Naive B cell (primary cell): ENCODE data around the gene TCF21. TPM values are rescaled to one million over a fixed set of nuclear protein-coding genes. Genes with fewer than 3 reads are reported as not detected.

ENCODE experiments used
- ATAC-seq, 2 donors: fragments of 150-1000 bp; cut with Tn5 transposase; 2 replicates each; pipeline ENCODE4 v1.10.0; 2021; ENCODE audit warnings: low read depth in 2 of 2, mild to moderate bottlenecking in 2 of 2, moderate library complexity in 2 of 2
- DNase-seq: peaks from one replicate; pipeline ENCODE4 v3.0.0; 2022
- H3K27ac Mint-ChIP-seq, 6 donors: one replicate each; pipeline ENCODE4 v1.8.0; 2020 to 2022; ENCODE audit warnings: mild to moderate bottlenecking in 6 of 6, mixed read lengths in 6 of 6, moderate library complexity in 5 of 6, inconsistent platforms in 2 of 6
- H3K27me3 Mint-ChIP-seq, 3 donors: one replicate each; pipeline ENCODE4 v1.8.0; 2021 to 2022; ENCODE audit warnings: mixed read lengths in 3 of 3, mild to moderate bottlenecking in 1 of 3
- H3K36me3 Mint-ChIP-seq, 2 donors: one replicate each; pipeline ENCODE4 v1.8.0; 2020 to 2022; ENCODE audit warnings: mixed read lengths in 2 of 2, inconsistent platforms in 1 of 2, mild to moderate bottlenecking in 1 of 2
- H3K4me1 Mint-ChIP-seq, 3 donors: one replicate each; pipeline ENCODE4 v1.8.0; 2020 to 2022; ENCODE audit warnings: mixed read lengths in 3 of 3, inconsistent platforms in 1 of 3, mild to moderate bottlenecking in 1 of 3, moderate library complexity in 1 of 3
- H3K4me3 Mint-ChIP-seq, 8 donors: one replicate each; pipeline ENCODE4 v1.8.0; 2020 to 2022; ENCODE audit warnings: mild to moderate bottlenecking in 8 of 8, mixed read lengths in 8 of 8, moderate library complexity in 8 of 8, inconsistent platforms in 2 of 8
- H3K9me3 Mint-ChIP-seq, 7 donors: one replicate each; pipeline ENCODE4 v1.8.0; 2020 to 2022; ENCODE audit warnings: mixed read lengths in 7 of 7, mild to moderate bottlenecking in 5 of 7, inconsistent platforms in 2 of 7, moderate library complexity in 1 of 7
- polyA plus RNA-seq, 6 donors: library from polyadenylated mRNA; unstranded; fragments of 300-500 nt; fragmentation: Illumina TruSeq; gene quantifications; one replicate each; pipeline ENCODE4 v1.2.3, GENCODE V29; 2021; ENCODE audit warnings: low read depth in 6 of 6

TCF21 gene
- polyA plus RNA-seq, 6 donors from 2014 or later: not detected

DNA sequence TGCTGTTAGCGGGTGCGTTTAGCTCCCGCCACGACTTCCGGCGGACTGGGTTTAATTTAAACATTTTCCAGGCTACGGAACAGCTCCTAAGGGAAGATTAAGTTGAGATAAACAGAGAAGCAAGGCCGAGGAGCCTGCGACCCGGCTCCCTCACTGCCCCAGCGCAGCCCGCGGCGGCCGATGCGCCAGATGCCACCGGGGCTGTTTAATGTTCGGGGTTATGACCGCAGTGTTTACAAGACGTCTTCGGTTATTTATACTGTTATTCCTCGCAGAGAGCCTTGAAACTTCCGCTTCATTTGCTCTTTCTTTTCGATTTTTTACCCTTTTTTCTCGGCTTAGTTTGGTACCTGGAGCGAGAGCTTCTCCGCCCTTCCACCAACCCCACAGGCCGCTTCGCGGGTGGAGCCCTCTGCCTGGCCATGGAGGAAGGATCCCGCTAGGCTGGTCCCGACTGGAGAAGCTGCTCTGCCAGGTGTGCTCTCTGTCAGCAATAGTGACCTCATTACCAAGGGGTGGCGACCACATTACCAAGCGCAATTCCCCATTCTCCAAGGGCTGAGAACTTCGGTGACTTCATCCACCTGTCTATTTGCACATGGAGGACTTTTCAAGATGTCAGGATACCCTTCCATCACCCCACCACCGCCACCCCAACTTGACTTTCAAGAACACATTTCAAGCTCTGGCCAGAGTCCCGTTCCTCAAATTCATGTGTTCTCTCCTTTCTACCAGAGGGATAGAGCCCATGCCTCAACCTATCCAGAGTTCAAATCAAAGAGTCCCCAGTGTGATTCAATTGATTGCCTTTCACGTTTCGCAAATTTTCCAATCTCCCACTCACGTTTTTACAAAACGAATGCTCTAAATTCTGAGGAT is 4.1 kb downstream of the TCF21 start:
- Mint-ChIP-seq H3K27me3 (peaks cover 75 to 94% (median 94%) of the 10 kb centered on the region in 3 donors), H3K4me1 (peaks cover 28 to 58% (median 38%) of the 10 kb centered on the region in 3 donors), H3K9me3 (peaks cover 0 to 6% (median 2%) of the 10 kb centered on the region in 7 donors), H3K27ac (peak overlapping the region in 1 of 6 donors; percentile 74), H3K4me3 (peak overlapping the region in 6 of 8 donors; percentile 20 to 75 (median 47)), H3K36me3 (no peaks in the 10 kb centered on the region)
- ATAC-seq (no peak), DNase-seq (no peak)

DNA sequence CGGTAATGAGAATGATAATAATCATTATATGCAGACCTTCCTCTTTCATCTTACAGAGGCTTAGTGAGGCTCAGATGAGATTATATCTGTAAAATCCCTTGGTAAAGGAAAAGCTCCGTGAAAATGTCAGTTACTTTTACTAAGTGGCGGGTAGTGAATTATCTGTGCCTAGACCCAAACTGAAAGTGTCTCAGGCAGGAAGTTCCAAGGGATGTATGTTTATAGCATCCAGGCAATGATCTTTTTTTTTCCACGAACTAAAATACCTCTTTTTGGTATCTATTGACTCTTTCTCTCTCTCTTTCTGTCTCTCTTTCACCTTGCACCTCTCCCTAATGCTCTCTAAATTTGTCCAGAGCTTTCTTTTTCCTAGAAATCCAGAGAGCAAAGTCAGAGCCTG is 5.0 kb downstream of the TCF21 start:
- Mint-ChIP-seq H3K36me3 (no peaks in the 10 kb centered on the region), H3K27ac (peak overlapping the region in 1 of 6 donors; percentile 64), H3K4me3 (no peak overlapping the region), H3K4me1 (peaks cover 28 to 49% (median 32%) of the 10 kb centered on the region in 3 donors), H3K27me3 (peaks cover 75 to 94% (median 94%) of the 10 kb centered on the region in 3 donors), H3K9me3 (peaks cover 0 to 6% (median 0%) of the 10 kb centered on the region in 7 donors)
- no peak for DNase-seq
- ATAC-seq: no peak

- no peak for DNase-seq
- H3K9me3 Mint-ChIP-seq: peaks cover 0 to 6% (median 0%) of the 10 kb centered on the region in 7 donors
- H3K4me3 Mint-ChIP-seq: no peak overlapping the region
- no peaks in the 10 kb centered on the region for H3K36me3 Mint-ChIP-seq
- ATAC-seq: no peak
- H3K27ac Mint-ChIP-seq: peak overlapping the region in 1 of 6 donors; percentile 70
- H3K4me1 Mint-ChIP-seq: peaks cover 28 to 45% (median 29%) of the 10 kb centered on the region in 3 donors
- H3K27me3 Mint-ChIP-seq: peaks cover 76 to 91% (median 90%) of the 10 kb centered on the region in 3 donors
These were observed 5.5 kb downstream of the TCF21 start for GRCh38 chr6:133894369-133894768.

GRCh38 chr6:133894795-133895358 is 6.0 kb downstream of the TCF21 start:
- Mint-ChIP-seq H3K4me3 (no peak overlapping the region), H3K36me3 (no peaks in the 10 kb centered on the region), H3K27ac (no peak overlapping the region), H3K27me3 (peaks cover 75 to 86% (median 85%) of the 10 kb centered on the region in 3 donors), H3K4me1 (peaks cover 28 to 40% (median 28%) of the 10 kb centered on the region in 3 donors), H3K9me3 (peaks cover 0 to 6% (median 0%) of the 10 kb centered on the region in 7 donors)
- no peak for DNase-seq
- ATAC-seq: no peak

DNA sequence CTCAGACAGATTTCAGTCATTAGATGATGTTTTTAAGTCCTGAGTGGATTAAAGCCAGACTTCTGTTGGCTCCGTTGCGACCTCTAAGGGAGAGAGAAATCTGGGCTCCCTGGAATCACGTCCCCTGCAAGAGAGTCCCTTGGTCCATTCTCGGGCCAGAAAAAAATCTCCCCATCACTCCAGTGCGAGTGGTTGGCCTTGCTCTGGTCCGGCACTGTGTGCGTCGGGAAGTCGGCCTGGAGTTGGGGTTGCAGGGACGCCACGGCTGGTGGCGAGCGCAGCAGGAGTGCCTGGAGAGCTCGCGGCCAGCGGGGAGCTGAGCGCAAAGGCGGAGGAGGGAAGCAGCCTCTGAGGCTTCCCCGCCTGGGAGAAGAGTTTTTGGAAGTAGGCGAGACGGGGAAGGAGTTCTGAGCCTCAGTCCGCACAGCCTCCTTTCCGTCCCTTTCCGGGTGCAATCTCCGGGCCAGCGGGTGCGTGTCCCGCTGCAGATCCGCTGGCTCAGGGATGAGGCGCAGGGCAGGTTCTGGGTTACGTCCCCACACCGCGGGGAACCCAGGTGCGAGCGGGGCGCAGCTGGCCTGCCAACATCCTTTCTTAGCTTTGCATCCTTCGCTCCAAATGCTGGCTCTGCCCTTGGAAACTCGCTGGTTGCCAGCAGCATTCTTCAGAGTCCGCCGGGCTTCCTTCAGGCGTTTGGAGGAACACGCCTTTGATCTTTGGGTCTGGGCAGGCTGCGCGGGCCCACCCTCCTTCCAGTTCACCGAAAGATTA is 6.8 kb downstream of the TCF21 start:
- Mint-ChIP-seq H3K27me3 (peaks cover 74 to 84% (median 82%) of the 10 kb centered on the region in 3 donors), H3K4me1 (peaks cover 23 to 34% (median 24%) of the 10 kb centered on the region in 3 donors), H3K4me3 (no peak overlapping the region), H3K36me3 (no peaks in the 10 kb centered on the region), H3K27ac (peak overlapping the region in 1 of 6 donors; percentile 26), H3K9me3 (peaks cover 0 to 6% (median 0%) of the 10 kb centered on the region in 7 donors)
- DNase-seq (no peak), ATAC-seq (no peak)

GRCh38 chr6:133896344-133896721 is 7.4 kb downstream of the TCF21 start:
- Mint-ChIP-seq H3K36me3 (no peaks in the 10 kb centered on the region), H3K27ac (peak overlapping the region in 1 of 6 donors; percentile 26), H3K4me1 (peaks cover 18 to 29% (median 19%) of the 10 kb centered on the region in 3 donors), H3K27me3 (peaks cover 72 to 83% (median 79%) of the 10 kb centered on the region in 3 donors), H3K9me3 (peaks cover 0 to 6% (median 0%) of the 10 kb centered on the region in 7 donors), H3K4me3 (no peak overlapping the region)
- DNase-seq: no peak
- no peak for ATAC-seq

GRCh38 chr6:133898263-133898662 is 9.3 kb downstream of the TCF21 start:
- Mint-ChIP-seq H3K27ac (no peak overlapping the region), H3K27me3 (peaks cover 66 to 83% (median 71%) of the 10 kb centered on the region in 3 donors), H3K36me3 (no peaks in the 10 kb centered on the region), H3K4me1 (peaks cover 3 to 13% (median 10%) of the 10 kb centered on the region in 3 donors), H3K9me3 (peaks cover 0 to 3% (median 0%) of the 10 kb centered on the region in 7 donors), H3K4me3 (no peak overlapping the region)
- no peak for ATAC-seq
- DNase-seq: no peak

GRCh38 chr6:133899556-133899955 is 10.6 kb downstream of the TCF21 start:
- Mint-ChIP-seq H3K9me3 (no peaks in the 10 kb centered on the region), H3K4me3 (no peak overlapping the region), H3K27me3 (peaks cover 64 to 83% (median 70%) of the 10 kb centered on the region in 3 donors), H3K27ac (no peak overlapping the region), H3K36me3 (no peaks in the 10 kb centered on the region), H3K4me1 (peaks cover 0 to 2% (median under 1%) of the 10 kb centered on the region in 3 donors)
- DNase-seq: no peak
- ATAC-seq: no peak

- H3K4me3 Mint-ChIP-seq: no peak overlapping the region
- peaks cover 63 to 74% (median 66%) of the 10 kb centered on the region in 3 donors for H3K27me3 Mint-ChIP-seq
- no peaks in the 10 kb centered on the region for H3K36me3 Mint-ChIP-seq
- no peaks in the 10 kb centered on the region for H3K4me1 Mint-ChIP-seq
- no peak for DNase-seq
- H3K27ac Mint-ChIP-seq: no peak overlapping the region
- H3K9me3 Mint-ChIP-seq: no peaks in the 10 kb centered on the region
- no peak for ATAC-seq
These were observed 14.9 kb downstream of the TCF21 start for GRCh38 chr6:133903855-133904254.

DNA sequence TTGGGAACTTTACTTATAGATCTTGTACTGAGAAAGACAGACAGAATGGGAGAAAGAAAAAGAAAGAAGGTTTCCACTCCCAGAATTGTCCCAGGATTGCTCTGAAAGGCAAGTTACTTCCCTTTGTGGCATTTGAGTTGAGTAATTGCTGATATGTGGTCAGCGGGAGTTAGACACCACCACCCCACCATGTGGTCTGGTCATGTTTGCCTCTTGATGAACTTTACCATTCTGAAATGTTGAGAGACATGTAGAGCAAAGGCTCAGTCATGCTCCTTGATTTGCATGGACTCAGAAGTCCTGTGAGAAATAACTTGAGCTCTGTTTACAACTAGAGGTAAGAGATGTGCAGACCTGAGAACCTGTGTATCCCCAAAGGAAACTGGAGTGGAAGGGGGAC is 17.1 kb downstream of the TCF21 start:
- ATAC-seq (no peak), DNase-seq (no peak)
- Mint-ChIP-seq H3K9me3 (no peaks in the 10 kb centered on the region), H3K27ac (peak overlapping the region in 1 of 6 donors; percentile 44), H3K4me1 (no peaks in the 10 kb centered on the region), H3K4me3 (no peak overlapping the region), H3K27me3 (peaks cover 65 to 80% (median 65%) of the 10 kb centered on the region in 3 donors), H3K36me3 (peaks cover 0 to 8% of the 10 kb centered on the region in 2 donors)

- Mint-ChIP-seq H3K27ac (peak overlapping the region in 2 of 6 donors; percentile 33 to 51), H3K27me3 (peaks cover 26 to 31% (median 29%) of the 10 kb centered on the region in 3 donors), H3K9me3 (no peaks in the 10 kb centered on the region), H3K36me3 (no peaks in the 10 kb centered on the region), H3K4me3 (peak overlapping the region in 2 of 8 donors; percentile 1 to 25), H3K4me1 (peaks cover 0 to 6% (median 5%) of the 10 kb centered on the region in 3 donors)
- ATAC-seq (peak; percentile 65 to 68), DNase-seq (peak; percentile 54)
These were observed 27.8 kb downstream of the TCF21 start for GRCh38 chr6:133916650-133917151.

DNA sequence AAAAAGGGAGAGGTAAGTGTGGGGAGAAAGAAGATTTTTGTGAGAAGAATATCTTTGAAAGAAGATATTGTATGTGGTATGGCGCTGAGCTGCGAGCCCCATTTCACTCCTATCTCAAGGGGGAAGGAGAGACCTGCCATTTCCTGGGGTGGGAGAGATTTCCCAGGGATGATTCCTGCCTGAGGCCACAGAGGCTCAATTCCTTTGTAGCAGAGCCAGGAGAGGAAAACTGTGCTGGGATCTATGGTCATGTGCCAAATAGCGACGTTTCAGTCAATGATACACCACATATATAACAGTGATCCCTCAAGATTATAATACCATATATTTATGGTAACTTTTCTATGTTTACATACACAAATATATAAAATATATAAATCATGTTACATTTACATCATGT is 28.9 kb downstream of the TCF21 start:
- no peak for ATAC-seq
- Mint-ChIP-seq H3K4me1 (peaks cover 0 to 6% (median 5%) of the 10 kb centered on the region in 3 donors), H3K36me3 (no peaks in the 10 kb centered on the region)

More for the DNA sequence above, 28.9 kb downstream of the TCF21 start:
- H3K27ac Mint-ChIP-seq: no peak overlapping the region
- peaks cover 26 to 36% (median 26%) of the 10 kb centered on the region in 3 donors for H3K27me3 Mint-ChIP-seq
- no peaks in the 10 kb centered on the region for H3K9me3 Mint-ChIP-seq
- no peak overlapping the region for H3K4me3 Mint-ChIP-seq
- no peak for DNase-seq
